Left cardiac atrium (tissue), 4 donors: ENCODE results near the gene NF2. TPM values are rescaled to one million over a fixed set of nuclear protein-coding genes. Genes with fewer than 3 reads are reported as not detected.

Source experiments
- ATAC-seq, 2 donors: fragments of 200-7000 bp; cut with Tn5 transposase; one replicate each; pipeline ENCODE4 v1.9.1; 2020; ENCODE audit warnings: mild to moderate bottlenecking in 2 of 2, moderate library complexity in 2 of 2
- DNase-seq: peaks from one replicate; pipeline ENCODE4 v3.0.0-alpha.2; 2020
- intact Hi-C, 2 donors: fragments of 100-400 bp; cut with DNase I; formaldehyde crosslinking; loops; one replicate each; pipeline versions ENCODE4 v1.14.1 to v1.15.1; 2022 to 2023
- total RNA-seq, 2 donors: library from RNA; stranded (reverse); fragmentation: NEBNext Ultra II Directional; extraction: Animal tissue kit (Norgen Biotek cat#: 25700); gene quantifications; one replicate each; pipeline ENCODE4 v1.2.1, GENCODE V29; 2021
- donor health status: DM: no; HTN: yes; CAD: no.
- donor health status: DM: no; HTN: yes; CAD: no; lungs with severe emphysema.
- donor health status: DM: yes; HTN: yes; CAD: no.
- donor health status: Dilated cardiomyopathy.

Gene NF2
- total RNA-seq, 2 donors from 2014 or later, result 45.3 to 48.7 TPM

GRCh38 chr22:29726106-29726505 lies 122.7 kb downstream of the NF2 start:
- DNase-seq (no peak), ATAC-seq (no peak)
- intact Hi-C loops, result no loop called here

- DNase-seq (no peak), ATAC-seq (no peak)
- intact Hi-C loops, result no loop called here
These were observed 123.2 kb downstream of the NF2 start for GRCh38 chr22:29726512-29727130.

- peak; percentile 59 for DNase-seq
These were observed 123.7 kb downstream of the NF2 start for GRCh38 chr22:29727131-29727523.

GRCh38 chr22:29729161-29729560 lies 125.7 kb downstream of the NF2 start:
- no peak for DNase-seq

More at GRCh38 chr22:29727131-29727523, 123.7 kb downstream of the NF2 start:
- intact Hi-C loops, result no loop called here
- peak; percentile 55 to 81 for ATAC-seq

GRCh38 chr22:29731058-29731850 lies 127.8 kb downstream of the NF2 start:
- intact Hi-C loops, result no loop called here
- no peak for DNase-seq
- no peak for ATAC-seq

More at GRCh38 chr22:29729161-29729560, 125.7 kb downstream of the NF2 start:
- no peak for ATAC-seq
- intact Hi-C loops, result no loop called here

- intact Hi-C loops, result no loop called here
- ATAC-seq, result no peak
- no peak for DNase-seq
These were observed 129.4 kb downstream of the NF2 start for GRCh38 chr22:29732883-29733282.

GRCh38 chr22:29733362-29734201 lies 130.1 kb downstream of the NF2 start:
- no peak for DNase-seq

GRCh38 chr22:29734406-29734805 lies 131.0 kb downstream of the NF2 start:
- intact Hi-C loops, result no loop called here
- DNase-seq (no peak), ATAC-seq (no peak)

More at GRCh38 chr22:29733362-29734201, 130.1 kb downstream of the NF2 start:
- ATAC-seq, result no peak
- intact Hi-C loops, result no loop called here

GRCh38 chr22:29734838-29735237 lies 131.4 kb downstream of the NF2 start:
- no peak for DNase-seq
- intact Hi-C loops, result no loop called here
- no peak for ATAC-seq

- intact Hi-C loops, result no loop called here
- ATAC-seq (no peak), DNase-seq (no peak)
These were observed 132.0 kb downstream of the NF2 start for GRCh38 chr22:29735416-29735815.

- intact Hi-C loops, result no loop called here
- ATAC-seq, result peak; percentile 35 to 72
- DNase-seq, result peak; percentile 41
These were observed 134.1 kb downstream of the NF2 start for GRCh38 chr22:29737251-29738117.

- intact Hi-C loops, result no loop called here
These were observed 134.8 kb downstream of the NF2 start for GRCh38 chr22:29738118-29738815.

GRCh38 chr22:29739346-29739875 lies 136.0 kb downstream of the NF2 start:
- intact Hi-C loops, result no loop called here
- DNase-seq, result no peak
- ATAC-seq, result no peak

More at GRCh38 chr22:29738118-29738815, 134.8 kb downstream of the NF2 start:
- ATAC-seq (no peak), DNase-seq (no peak)

- no peak for DNase-seq
- intact Hi-C loops, result no loop called here
- ATAC-seq, result no peak
These were observed 136.8 kb downstream of the NF2 start for GRCh38 chr22:29740216-29740615.

- ATAC-seq, result no peak
- intact Hi-C loops, result no loop called here
- no peak for DNase-seq
These were observed 138.5 kb downstream of the NF2 start for GRCh38 chr22:29741926-29742325.

- ATAC-seq (no peak), DNase-seq (no peak)
- intact Hi-C loops, result no loop called here
These were observed 138.9 kb downstream of the NF2 start for GRCh38 chr22:29742326-29742725.

- intact Hi-C loops, result no loop called here
- ATAC-seq (peak in 1 of 2 donors; percentile 67), DNase-seq (peak; percentile 43)
These were observed 141.5 kb downstream of the NF2 start for GRCh38 chr22:29744902-29745301.

GRCh38 chr22:29747832-29748231 lies 144.4 kb downstream of the NF2 start:
- no peak for ATAC-seq
- intact Hi-C loops, result no loop called here
- no peak for DNase-seq
